ENCODE measurements around the gene TOX3.

DNA sequence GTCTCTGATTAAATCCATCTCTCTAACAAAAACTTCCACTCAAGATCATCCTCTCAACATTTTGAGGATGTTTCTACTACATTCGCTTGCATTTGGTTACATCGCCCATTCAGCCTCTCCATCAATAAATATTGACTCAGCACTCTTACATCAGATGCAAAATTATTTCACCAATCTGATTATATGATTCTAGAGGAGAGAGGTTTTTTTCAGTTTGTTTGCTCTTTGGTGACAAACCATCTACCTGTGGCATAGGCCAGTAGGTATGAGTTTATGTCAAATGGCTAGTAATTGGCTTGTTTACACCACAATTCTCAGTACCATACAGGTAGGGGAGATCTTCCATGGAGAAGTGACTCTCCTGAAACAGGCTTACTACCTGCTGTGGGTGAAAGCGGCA lies 52.3 kb downstream of the TOX3 start:
- TF ChIP-seq RXRA (IDR thresholded peaks at IDR 0.05; ENCODE audit: borderline replicate concordance, low read depth) (no peak), EZH2phosphoT487 (IDR thresholded peaks at IDR 0.05; ENCODE audit: borderline replicate concordance, low read depth) (no peak), RFX5 (IDR thresholded peaks at IDR 0.05; ENCODE audit: low read length) (no peak), FOXM1 (IDR thresholded peaks at IDR 0.05; ENCODE audit: low read depth) (no peak), NRF1 (IDR thresholded peaks at IDR 0.05; ENCODE audit: low read depth, low read length) (no peak), TCF12 (IDR thresholded peaks at IDR 0.05) (no peak)
- TF ChIP-seq, protein P1, sequence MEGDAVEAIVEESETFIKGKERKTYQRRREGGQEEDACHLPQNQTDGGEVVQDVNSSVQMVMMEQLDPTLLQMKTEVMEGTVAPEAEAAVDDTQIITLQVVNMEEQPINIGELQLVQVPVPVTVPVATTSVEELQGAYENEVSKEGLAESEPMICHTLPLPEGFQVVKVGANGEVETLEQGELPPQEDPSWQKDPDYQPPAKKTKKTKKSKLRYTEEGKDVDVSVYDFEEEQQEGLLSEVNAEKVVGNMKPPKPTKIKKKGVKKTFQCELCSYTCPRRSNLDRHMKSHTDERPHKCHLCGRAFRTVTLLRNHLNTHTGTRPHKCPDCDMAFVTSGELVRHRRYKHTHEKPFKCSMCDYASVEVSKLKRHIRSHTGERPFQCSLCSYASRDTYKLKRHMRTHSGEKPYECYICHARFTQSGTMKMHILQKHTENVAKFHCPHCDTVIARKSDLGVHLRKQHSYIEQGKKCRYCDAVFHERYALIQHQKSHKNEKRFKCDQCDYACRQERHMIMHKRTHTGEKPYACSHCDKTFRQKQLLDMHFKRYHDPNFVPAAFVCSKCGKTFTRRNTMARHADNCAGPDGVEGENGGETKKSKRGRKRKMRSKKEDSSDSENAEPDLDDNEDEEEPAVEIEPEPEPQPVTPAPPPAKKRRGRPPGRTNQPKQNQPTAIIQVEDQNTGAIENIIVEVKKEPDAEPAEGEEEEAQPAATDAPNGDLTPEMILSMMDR (IDR thresholded peaks at IDR 0.05) = no peak
- TF ChIP-seq, protein P2, sequence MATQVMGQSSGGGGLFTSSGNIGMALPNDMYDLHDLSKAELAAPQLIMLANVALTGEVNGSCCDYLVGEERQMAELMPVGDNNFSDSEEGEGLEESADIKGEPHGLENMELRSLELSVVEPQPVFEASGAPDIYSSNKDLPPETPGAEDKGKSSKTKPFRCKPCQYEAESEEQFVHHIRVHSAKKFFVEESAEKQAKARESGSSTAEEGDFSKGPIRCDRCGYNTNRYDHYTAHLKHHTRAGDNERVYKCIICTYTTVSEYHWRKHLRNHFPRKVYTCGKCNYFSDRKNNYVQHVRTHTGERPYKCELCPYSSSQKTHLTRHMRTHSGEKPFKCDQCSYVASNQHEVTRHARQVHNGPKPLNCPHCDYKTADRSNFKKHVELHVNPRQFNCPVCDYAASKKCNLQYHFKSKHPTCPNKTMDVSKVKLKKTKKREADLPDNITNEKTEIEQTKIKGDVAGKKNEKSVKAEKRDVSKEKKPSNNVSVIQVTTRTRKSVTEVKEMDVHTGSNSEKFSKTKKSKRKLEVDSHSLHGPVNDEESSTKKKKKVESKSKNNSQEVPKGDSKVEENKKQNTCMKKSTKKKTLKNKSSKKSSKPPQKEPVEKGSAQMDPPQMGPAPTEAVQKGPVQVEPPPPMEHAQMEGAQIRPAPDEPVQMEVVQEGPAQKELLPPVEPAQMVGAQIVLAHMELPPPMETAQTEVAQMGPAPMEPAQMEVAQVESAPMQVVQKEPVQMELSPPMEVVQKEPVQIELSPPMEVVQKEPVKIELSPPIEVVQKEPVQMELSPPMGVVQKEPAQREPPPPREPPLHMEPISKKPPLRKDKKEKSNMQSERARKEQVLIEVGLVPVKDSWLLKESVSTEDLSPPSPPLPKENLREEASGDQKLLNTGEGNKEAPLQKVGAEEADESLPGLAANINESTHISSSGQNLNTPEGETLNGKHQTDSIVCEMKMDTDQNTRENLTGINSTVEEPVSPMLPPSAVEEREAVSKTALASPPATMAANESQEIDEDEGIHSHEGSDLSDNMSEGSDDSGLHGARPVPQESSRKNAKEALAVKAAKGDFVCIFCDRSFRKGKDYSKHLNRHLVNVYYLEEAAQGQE (IDR thresholded peaks at IDR 0.05; ENCODE audit: low read depth, low read length) = no peak
- TF ChIP-seq, protein P3, sequence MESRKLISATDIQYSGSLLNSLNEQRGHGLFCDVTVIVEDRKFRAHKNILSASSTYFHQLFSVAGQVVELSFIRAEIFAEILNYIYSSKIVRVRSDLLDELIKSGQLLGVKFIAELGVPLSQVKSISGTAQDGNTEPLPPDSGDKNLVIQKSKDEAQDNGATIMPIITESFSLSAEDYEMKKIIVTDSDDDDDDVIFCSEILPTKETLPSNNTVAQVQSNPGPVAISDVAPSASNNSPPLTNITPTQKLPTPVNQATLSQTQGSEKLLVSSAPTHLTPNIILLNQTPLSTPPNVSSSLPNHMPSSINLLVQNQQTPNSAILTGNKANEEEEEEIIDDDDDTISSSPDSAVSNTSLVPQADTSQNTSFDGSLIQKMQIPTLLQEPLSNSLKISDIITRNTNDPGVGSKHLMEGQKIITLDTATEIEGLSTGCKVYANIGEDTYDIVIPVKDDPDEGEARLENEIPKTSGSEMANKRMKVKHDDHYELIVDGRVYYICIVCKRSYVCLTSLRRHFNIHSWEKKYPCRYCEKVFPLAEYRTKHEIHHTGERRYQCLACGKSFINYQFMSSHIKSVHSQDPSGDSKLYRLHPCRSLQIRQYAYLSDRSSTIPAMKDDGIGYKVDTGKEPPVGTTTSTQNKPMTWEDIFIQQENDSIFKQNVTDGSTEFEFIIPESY (IDR thresholded peaks at IDR 0.05; ENCODE audit: borderline replicate concordance, low read depth) = no peak
- TF ChIP-seq, protein P4, sequence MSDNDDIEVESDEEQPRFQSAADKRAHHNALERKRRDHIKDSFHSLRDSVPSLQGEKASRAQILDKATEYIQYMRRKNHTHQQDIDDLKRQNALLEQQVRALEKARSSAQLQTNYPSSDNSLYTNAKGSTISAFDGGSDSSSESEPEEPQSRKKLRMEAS (IDR thresholded peaks at IDR 0.05; ENCODE audit: low read depth) = no peak
- TF ChIP-seq, protein P5, sequence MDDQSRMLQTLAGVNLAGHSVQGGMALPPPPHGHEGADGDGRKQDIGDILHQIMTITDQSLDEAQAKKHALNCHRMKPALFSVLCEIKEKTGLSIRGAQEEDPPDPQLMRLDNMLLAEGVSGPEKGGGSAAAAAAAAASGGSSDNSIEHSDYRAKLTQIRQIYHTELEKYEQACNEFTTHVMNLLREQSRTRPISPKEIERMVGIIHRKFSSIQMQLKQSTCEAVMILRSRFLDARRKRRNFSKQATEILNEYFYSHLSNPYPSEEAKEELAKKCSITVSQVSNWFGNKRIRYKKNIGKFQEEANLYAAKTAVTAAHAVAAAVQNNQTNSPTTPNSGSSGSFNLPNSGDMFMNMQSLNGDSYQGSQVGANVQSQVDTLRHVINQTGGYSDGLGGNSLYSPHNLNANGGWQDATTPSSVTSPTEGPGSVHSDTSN (IDR thresholded peaks at IDR 0.05) = no peak
